Amygdala (tissue), 56 donors: ENCODE results near the gene DEK.

Experiments
- DNase-seq, 56 donors: peaks; one replicate each; lab custom pipeline; 2025; lab: John Stamatoyannopoulos, UW

Gene DEK

GRCh38 chr6:18268066-18268465, 3.7 kb upstream of the DEK start:
- no peak for DNase-seq

GRCh38 chr6:18266523-18266912, 2.2 kb upstream of the DEK start:
- DNase-seq: no peak

GRCh38 chr6:18265787-18266522, 1.6 kb upstream of the DEK start:
- DNase-seq: no peak

DNA sequence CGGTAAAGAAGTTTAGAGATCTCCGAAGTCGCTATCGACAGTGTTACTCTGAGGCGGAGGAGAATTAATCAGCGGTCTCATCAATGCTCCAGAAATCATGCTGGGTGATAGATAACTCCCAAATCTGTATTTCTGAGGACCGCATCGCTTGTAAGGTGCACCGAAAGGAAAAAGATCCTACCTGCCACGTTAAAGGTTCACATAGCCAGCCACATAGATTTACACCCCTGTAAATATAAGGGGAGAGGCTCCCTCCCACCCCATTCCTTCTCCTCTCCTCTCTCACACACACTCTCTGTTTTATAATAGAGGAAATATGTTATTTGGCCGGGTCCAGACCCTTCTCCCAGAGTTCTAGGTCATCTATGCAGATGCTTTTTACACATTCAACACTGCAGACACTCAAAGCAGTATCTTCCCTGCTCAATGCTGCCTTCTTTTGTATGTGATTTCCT, 620 bp upstream of the DEK start:
- DNase-seq: no peak

DNA sequence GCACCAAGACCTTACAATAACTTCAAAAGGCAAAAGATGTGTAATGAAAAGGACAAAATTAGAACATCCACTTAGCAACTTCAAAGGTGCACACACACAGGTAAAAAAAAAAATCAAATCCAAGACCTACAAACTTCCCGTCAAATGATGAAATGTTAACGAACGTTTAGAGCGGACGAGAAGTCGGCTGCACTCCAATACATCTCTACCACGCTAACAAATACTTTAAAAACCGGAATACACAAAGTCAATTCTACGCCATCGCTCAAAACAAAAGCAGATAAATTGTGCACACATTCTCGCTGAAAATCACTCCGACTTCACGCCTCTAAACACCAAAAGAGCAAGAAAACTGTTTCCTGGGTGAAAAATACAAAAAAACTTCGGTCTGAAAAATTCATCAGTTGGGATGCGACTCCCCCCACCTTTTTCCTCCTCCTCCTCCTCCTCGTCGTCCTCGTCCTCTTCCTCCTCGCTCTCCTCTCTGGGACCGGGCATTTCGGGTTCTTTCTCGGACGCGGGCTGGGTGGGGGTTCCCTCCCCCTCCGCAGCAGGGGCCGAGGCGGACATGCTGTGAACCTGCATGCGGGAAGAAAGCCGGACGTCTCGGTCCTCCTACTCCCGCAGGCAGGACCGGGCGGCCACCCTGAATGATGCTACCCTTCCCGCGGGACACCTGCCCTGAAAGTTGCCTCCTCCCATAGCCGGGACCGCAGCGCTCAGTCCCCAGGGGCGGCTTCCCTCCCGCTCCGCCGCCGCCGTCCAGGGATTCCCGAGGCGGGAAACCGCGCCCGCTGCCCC, 712 bp downstream of the DEK start:
- DNase-seq: peak in 11 of 56 donors; percentile 45 to 73 (median 58)

DNA sequence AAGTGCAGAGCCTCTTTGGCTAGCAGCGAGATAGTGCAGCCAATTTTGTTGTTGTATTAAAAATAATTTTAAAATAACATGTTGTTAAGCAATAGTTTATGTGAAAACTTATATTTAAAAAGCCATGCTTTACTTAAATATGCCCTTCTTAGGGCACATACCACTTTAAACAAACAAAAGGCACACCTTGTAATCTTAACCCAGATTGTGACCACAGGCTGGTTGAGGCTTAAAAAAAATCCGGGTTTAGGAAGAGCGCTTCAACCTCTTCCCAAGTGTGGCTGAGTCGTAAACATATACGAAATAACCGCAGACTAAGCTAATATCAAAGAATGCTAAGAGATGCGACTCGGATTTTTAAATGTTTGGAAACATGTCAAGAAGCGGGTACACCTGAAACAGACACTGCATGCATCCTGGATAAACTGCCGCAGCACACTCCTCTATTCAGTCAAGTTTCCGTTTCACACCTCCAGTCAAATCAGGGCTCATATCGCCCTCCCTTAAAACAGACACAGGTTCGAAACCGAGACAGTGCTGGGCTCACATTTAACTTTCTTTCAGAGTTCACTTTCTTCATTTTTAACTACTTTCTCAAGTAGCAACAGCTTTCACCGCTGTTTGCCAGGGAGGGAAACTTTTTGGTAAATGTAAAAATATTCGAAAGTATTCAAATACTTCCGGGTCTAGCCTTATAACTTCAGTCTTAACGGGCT, 1.5 kb downstream of the DEK start:
- no peak for DNase-seq

DNA sequence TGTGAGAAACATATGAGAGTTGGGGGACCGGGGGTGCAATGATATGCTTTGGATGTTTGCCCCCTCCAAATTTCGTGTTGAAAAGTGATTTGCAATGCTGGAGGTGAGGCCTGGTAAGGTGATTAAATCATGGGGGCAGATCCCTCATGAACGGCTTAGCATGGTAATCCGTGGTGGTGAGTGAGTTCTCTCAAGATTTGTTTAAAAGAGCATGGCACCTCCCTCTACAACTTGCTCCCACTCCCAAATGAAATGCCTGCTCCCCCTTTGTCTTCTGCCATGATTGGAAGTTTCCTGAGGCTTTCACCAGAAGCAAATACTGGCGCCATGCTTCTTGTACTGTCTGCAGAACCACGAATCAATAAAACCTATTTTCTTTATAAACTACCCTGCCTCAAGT, 2.5 kb downstream of the DEK start:
- no peak for DNase-seq

DNA sequence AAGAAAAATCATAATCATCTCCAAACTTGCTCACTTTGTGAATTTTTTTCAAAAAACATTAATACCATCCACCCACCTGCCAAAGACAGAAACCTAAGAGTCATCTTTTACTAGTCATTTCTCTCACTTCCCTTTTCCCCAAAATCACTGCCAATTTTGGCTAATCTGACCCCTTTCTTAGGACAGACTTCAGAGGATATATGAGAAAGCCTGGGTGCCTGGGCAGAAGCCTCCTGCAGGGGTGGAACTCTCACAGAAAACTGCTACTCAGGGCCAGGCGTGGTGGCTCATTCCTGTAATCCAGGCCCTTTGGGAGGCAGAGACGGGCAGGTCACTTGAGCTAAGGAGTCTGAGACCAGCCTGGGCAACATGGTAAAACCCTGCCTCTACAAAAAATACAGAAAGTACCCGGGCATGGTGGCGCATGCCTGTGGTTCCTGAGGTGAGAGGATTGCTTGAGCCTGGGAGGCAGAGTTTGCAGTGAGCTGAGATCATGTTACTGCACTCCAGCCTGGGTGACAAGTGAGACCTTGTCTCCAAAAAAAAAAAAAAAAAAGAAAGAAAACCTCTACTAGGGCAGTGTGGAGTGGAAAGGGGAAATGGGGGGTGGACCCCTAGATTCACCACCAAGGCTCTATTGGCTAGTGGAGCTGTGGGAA, 3.8 kb downstream of the DEK start:
- no peak for DNase-seq

DNA sequence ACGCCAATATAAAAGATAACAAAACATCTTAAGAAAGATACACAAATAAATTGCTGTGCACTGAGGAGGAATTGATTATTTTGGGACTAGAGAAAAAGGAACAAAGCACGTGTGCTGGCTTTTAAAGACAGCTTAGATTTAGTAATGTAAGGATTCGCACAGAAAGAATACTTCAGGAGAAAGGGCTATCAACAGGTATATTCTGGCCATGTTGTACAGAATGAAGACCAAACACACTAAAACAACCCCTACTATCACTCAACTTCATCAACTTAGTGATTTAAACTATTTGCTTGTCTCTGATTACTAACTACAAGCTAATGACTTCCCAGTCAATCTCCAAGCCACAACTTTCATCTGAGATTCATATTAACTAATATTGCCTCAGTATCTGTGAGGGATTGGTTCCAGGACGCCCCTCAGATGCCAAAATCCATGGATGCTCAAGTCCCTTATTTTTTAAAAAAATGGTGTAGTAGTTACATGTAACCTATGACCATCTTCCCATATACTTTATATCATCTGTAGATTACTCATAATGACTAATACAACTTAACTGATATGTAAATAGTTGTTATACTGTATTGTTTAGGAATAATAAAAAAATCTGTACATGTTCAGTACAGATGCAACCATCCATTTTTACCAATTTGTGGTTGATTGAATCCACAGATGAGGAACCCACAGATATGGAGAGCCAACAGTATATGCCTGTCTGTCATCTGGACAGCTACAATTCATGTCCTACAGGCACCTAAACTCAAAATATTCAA, 4.5 kb downstream of the DEK start:
- DNase-seq: no peak

DNA sequence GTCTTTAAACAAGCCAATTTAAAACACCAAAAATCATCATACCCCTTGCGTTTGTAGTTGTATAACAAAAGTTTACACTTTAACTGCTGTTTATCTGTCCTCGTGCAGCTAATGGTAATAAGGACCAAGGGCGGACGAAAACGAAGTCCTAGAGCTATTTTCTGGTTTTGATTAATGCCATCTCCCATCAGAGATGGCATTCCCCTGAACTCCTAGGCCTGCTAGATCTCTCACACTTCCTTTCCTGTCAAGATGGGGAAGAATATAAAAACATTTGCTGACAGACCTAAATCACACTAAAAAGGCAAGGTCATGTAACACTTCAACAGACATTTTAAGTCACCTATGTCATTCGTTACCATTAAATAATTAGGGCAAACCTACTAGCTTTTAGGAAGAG, 9.5 kb downstream of the DEK start:
- DNase-seq: no peak

GRCh38 chr6:18253635-18254034, 10.7 kb downstream of the DEK start:
- DNase-seq: no peak

DNA sequence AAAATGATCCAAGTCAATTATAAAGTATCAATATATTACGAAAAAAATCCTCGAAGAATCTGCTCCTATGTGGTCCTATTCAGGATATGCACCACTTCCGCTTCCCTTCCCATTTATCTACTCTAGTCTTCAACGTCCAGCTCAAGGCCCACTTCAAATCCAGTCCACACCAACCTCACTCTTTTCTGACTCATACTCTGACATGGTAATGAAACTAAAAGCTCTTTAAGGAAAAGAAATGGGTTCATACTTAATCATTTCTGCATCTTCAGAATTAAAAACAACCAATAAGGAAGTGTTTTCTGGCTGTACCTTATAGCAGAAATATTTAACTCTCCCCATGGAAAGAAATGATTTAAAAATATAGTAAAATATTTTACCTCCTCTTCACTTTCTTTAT, 15.1 kb downstream of the DEK start:
- no peak for DNase-seq

- no peak for DNase-seq
Measured at GRCh38 chr6:18248698-18249097, 15.6 kb downstream of the DEK start.

GRCh38 chr6:18247002-18247401, 17.3 kb downstream of the DEK start:
- no peak for DNase-seq

DNA sequence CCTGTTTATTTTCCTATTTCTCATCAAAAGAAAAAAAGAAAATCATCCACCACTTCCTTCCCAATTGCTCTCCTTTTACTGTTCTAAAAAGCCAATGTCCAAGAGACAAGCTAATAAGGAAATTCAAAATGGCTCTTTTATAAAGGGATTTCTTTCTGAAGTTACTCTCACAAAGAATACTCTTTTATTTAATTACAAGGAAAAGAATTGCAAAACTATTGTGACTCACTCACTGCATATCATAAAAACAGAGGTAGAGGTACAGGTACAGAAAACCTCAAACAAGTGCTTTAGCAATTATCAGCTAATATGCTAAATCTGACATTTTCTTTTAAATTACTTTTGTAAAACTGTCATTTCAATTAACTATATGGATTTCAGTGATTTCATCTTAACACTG, 18.1 kb downstream of the DEK start:
- DNase-seq: no peak

DNA sequence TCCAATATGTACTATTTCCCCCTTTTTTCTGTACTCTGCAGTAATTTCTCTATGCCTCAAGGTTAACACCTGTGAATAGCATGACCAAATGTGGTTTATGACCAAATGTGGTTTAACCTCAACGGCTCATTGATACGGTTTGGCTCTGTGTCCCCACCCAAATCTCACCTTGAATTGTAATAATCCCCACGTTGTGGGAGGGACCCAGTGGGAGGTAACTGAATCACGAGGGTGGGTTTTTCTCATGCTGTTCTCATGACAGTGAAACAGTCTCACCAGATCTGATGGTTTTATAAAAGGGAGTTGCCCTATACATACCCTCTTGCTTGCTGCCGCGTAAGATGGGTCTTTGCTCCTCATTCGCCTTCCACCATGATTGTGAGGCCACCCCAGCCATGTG, 18.7 kb downstream of the DEK start:
- DNase-seq: no peak

GRCh38 chr6:18245079-18245478, 19.3 kb downstream of the DEK start:
- DNase-seq: no peak

GRCh38 chr6:18244251-18244650, 20.1 kb downstream of the DEK start:
- DNase-seq: no peak

DNA sequence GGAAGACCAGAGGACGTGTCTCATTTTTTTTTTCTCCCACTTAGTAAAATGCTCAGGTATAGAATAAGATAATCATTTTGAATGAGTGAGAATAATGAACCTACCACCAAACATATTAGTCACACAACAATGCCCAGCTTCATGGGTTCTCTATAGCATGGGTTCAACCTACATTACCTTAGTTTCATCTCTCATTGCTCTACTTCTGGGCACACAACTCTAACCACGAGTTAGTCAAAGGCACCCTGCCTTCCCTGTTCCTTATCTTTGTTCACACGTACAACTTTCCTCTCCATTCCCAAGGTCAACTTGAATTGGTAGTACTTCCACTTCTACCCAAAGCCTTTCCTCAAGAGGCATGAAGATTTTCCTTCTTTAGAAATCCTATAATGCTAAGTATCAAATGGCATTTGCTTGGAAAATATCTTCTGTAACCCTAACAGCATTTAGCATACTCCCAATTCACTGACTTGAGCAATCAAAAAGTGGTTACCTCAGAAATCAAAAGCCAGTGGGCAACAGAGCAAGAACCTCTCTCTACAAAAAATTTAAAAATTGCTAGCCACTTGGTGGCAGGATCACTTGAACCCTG, 20.9 kb downstream of the DEK start:
- no peak for DNase-seq
